RWPE2 (cell line): ENCODE measurements around the gene RAD52.

ENCODE experiments used
- ATAC-seq: fragments of 200-7000 bp; cut with Tn5 transposase; 3 replicates; pipeline ENCODE4 v1.9.1; 2021; ENCODE audit warnings: low read depth
- DNase-seq: peaks from one replicate; pipeline ENCODE4 v3.0.0-alpha.2; 2020; ENCODE audit warnings: low spot score
- H3K27ac ChIP-seq: fragments of 450-650 bp; 2 replicates; pipeline ENCODE4 v1.5.1; 2017; ENCODE audit warnings: mild to moderate bottlenecking; ENCODE audit not compliant: poor library complexity, severe bottlenecking
- H3K27me3 ChIP-seq: fragments of 250-450 bp; sonication (Bioruptor Pico); 2 replicates; pipeline ENCODE4 v1.5.1; 2021; ENCODE audit warnings: mild to moderate bottlenecking, moderate library complexity; ENCODE audit not compliant: insufficient read depth, poor library complexity, severe bottlenecking
- H3K36me3 ChIP-seq: fragments of 250-450 bp; sonication (Bioruptor Pico); 2 replicates; pipeline ENCODE4 v1.5.1; 2020; ENCODE audit warnings: low read depth, mild to moderate bottlenecking, moderate library complexity
- H3K4me1 ChIP-seq: fragments of 250-450 bp; sonication (Bioruptor Pico); 2 replicates; pipeline ENCODE4 v1.5.1; 2021; ENCODE audit warnings: mild to moderate bottlenecking, moderate library complexity; ENCODE audit not compliant: insufficient read depth, poor library complexity, severe bottlenecking
- H3K4me3 ChIP-seq: fragments of 250-450 bp; sonication (Bioruptor Pico); 2 replicates; pipeline ENCODE4 v1.5.1; 2021; ENCODE audit warnings: mild to moderate bottlenecking, moderate library complexity; ENCODE audit not compliant: severe bottlenecking
- H3K9me3 ChIP-seq: fragments of 250-450 bp; sonication (Bioruptor Pico); 2 replicates; pipeline ENCODE4 v1.5.1; 2021; ENCODE audit warnings: mild to moderate bottlenecking, moderate library complexity; ENCODE audit not compliant: severe bottlenecking
- TF ChIP-seq, protein P1 (sequence below): fragments of 450-650 bp; IDR thresholded peaks from one replicate; pipeline ENCODE4 v1.5.1; 2017; ENCODE audit warnings: mild to moderate bottlenecking, moderate library complexity; ENCODE audit not compliant: poor library complexity, severe bottlenecking

Gene RAD52

DNA sequence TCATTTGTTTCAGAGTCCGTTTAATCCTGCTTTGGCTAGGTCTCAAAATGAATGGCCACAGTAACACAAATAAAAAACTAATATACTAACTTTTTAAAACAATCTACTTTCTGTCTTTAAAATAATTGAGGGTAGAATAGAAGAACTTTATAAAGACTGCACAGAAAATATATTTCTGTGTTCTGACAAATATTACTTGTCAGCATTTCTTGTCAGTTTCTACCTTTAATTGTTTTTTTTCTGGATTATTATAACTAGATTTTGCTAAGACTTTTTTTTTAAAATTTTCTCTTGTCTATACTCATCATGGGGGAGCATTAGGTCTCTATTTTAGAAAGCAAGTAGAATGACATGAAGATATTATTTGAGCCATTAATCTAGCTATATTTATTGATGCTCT is 86.2 kb downstream of the RAD52 start:
- no peaks in the 10 kb centered on the region for H3K9me3 ChIP-seq
- H3K4me1 ChIP-seq, result peaks cover 7% of the 10 kb centered on the region
- H3K36me3 ChIP-seq, result peaks cover 94% of the 10 kb centered on the region
- H3K4me3 ChIP-seq, result no peak overlapping the region
- TF ChIP-seq, protein P1, sequence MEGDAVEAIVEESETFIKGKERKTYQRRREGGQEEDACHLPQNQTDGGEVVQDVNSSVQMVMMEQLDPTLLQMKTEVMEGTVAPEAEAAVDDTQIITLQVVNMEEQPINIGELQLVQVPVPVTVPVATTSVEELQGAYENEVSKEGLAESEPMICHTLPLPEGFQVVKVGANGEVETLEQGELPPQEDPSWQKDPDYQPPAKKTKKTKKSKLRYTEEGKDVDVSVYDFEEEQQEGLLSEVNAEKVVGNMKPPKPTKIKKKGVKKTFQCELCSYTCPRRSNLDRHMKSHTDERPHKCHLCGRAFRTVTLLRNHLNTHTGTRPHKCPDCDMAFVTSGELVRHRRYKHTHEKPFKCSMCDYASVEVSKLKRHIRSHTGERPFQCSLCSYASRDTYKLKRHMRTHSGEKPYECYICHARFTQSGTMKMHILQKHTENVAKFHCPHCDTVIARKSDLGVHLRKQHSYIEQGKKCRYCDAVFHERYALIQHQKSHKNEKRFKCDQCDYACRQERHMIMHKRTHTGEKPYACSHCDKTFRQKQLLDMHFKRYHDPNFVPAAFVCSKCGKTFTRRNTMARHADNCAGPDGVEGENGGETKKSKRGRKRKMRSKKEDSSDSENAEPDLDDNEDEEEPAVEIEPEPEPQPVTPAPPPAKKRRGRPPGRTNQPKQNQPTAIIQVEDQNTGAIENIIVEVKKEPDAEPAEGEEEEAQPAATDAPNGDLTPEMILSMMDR, result no peak
- H3K27me3 ChIP-seq, result no peaks in the 10 kb centered on the region
- no peak for DNase-seq
- no peak overlapping the region for H3K27ac ChIP-seq
- no peak for ATAC-seq

DNA sequence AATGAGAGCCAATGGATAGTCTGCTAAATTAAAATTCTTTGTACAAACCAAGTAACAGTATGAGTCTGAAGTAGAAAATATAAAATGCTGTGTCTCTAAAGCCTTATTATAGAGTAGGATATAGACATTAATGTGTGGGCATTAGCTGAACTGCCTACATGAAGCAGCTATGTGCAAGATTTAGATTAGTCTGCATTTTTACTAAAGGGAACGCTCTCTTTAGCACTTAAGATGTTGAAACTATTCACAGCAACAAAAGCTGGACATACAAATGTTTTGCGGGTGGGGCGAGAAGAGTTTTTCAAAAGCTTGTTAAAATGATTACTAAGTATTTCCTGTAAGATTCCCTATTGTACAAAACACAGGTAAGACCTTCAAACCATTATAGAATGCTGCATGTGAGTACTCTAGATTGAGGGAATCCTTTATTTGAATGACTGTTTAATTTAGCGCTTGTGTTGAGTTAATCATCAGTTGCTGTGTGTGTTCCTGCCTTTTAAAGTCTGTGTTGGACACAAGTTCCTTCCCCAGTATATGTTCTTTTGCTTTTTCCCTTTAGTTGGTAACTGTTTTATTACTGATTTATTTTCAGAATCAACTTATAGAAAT is 87.1 kb downstream of the RAD52 start:
- Histone ChIP-seq H3K36me3 (peaks cover 92% of the 10 kb centered on the region), H3K4me1 (peaks cover 12% of the 10 kb centered on the region), H3K9me3 (no peaks in the 10 kb centered on the region), H3K4me3 (no peak overlapping the region), H3K27ac (no peak overlapping the region), H3K27me3 (no peaks in the 10 kb centered on the region)
- DNase-seq (no peak), ATAC-seq (no peak)
- TF ChIP-seq, protein P1, result no peak
